ENCODE data around the gene RITA1.

Gene RITA1

GRCh38 chr12:113230315-113231234 lies 45.1 kb downstream of the RITA1 start:
- DNase-seq (ENCODE audit: low read depth, low spot score): no peak

- DNase-seq (ENCODE audit: low read depth, low spot score): peak; percentile 71
Measured at GRCh38 chr12:113231235-113232088, 45.9 kb downstream of the RITA1 start.

- no peak for DNase-seq (ENCODE audit: low read depth, low spot score)
Measured at GRCh38 chr12:113232089-113232839, 46.7 kb downstream of the RITA1 start.

GRCh38 chr12:113232840-113233585 lies 47.5 kb downstream of the RITA1 start:
- DNase-seq (ENCODE audit: low read depth, low spot score): peak; percentile 84

GRCh38 chr12:113233967-113234366 lies 48.4 kb downstream of the RITA1 start:
- DNase-seq (ENCODE audit: low read depth, low spot score): no peak

GRCh38 chr12:113234483-113234882 lies 49.0 kb downstream of the RITA1 start:
- no peak for DNase-seq (ENCODE audit: low read depth, low spot score)

GRCh38 chr12:113235976-113236375 lies 50.5 kb downstream of the RITA1 start:
- DNase-seq (ENCODE audit: low read depth, low spot score): no peak

GRCh38 chr12:113236539-113237399 lies 51.2 kb downstream of the RITA1 start:
- DNase-seq (ENCODE audit: low read depth, low spot score): no peak

GRCh38 chr12:113237748-113238147 lies 52.2 kb downstream of the RITA1 start:
- no peak for DNase-seq (ENCODE audit: low read depth, low spot score)

GRCh38 chr12:113238309-113238708 lies 52.8 kb downstream of the RITA1 start:
- no peak for DNase-seq (ENCODE audit: low read depth, low spot score)

- DNase-seq (ENCODE audit: low read depth, low spot score): no peak
Measured at GRCh38 chr12:113239288-113239771, 53.8 kb downstream of the RITA1 start.

- DNase-seq (ENCODE audit: low read depth, low spot score): no peak
Measured at GRCh38 chr12:113239811-113240331, 54.4 kb downstream of the RITA1 start.

- DNase-seq (ENCODE audit: low read depth, low spot score): no peak
Measured at GRCh38 chr12:113240395-113240794, 54.9 kb downstream of the RITA1 start.

GRCh38 chr12:113241191-113242025 lies 55.9 kb downstream of the RITA1 start:
- no peak for DNase-seq (ENCODE audit: low read depth, low spot score)
